ENCODE data around the gene NGEF. TPM values are rescaled to one million over a fixed set of nuclear protein-coding genes. Genes with fewer than 3 reads are reported as not detected.

Gene NGEF
- total RNA-seq, 1 experiment from 2014 or later = 71.3 TPM

GRCh38 chr2:232984451-232985207 is 28.4 kb downstream of the NGEF start:
- POLR2A ChIA-PET (ENCODE audit: unreplicated experiment) = no interaction called here
- Histone ChIP-seq H3K9ac (ENCODE audit: low read length) (no peak overlapping the region), H3K4me3 (ENCODE audit: low read length) (no peak overlapping the region), H3F3A (ENCODE audit: low read length, unreplicated experiment) (peaks cover 9% of the 10 kb centered on the region), H3K27me3 (ENCODE audit: low read length) (no peaks in the 10 kb centered on the region), H3K27ac (ENCODE audit: low read length) (no peak overlapping the region), H3K79me2 (ENCODE audit: low read length) (no peaks in the 10 kb centered on the region), H2AFZ (ENCODE audit: low read length) (no peak overlapping the region), H3K9me3 (ENCODE audit: low read length) (no peaks in the 10 kb centered on the region), H3K9me2 (replicated peaks; ENCODE audit: low read length) (no peaks in the 10 kb centered on the region), H4K20me1 (ENCODE audit: low read length) (no peaks in the 10 kb centered on the region), H3K4me2 (ENCODE audit: low read length) (no peak overlapping the region), H3K4me1 (ENCODE audit: insufficient read depth, low read length) (peaks cover 51% of the 10 kb centered on the region), H3K36me3 (ENCODE audit: low read depth, low read length) (no peaks in the 10 kb centered on the region)
- intact Hi-C loops (cut with micrococcal nuclease) = loop anchor here (5.0 kb wide), 1 partner anchor 57 kb away; no protein-coding TSS in a partner anchor
- ATAC-seq (no peak), DNase-seq (no peak)
- CTCF ChIA-PET = no interaction called here
- TF ChIP-seq CTCF (conservative IDR thresholded peaks at IDR 0.05; ENCODE audit: low read depth, low read length) (no peak), EZH2 (IDR thresholded peaks at IDR 0.05; ENCODE audit: low read length, unreplicated experiment) (no peak), EZH2phosphoT487 (IDR thresholded peaks at IDR 0.05; ENCODE audit: borderline replicate concordance, low read length) (no peak)
- BruUV-seq (replicated peaks) = no TSS peak

GRCh38 chr2:232983669-232984140 is 29.4 kb downstream of the NGEF start:
- Histone ChIP-seq H3K4me1 (ENCODE audit: insufficient read depth, low read length) (peaks cover 50% of the 10 kb centered on the region), H3K27me3 (ENCODE audit: low read length) (no peaks in the 10 kb centered on the region), H3K9ac (ENCODE audit: low read length) (no peak overlapping the region), H3K36me3 (ENCODE audit: low read depth, low read length) (no peaks in the 10 kb centered on the region), H3K9me2 (replicated peaks; ENCODE audit: low read length) (no peaks in the 10 kb centered on the region), H3K27ac (ENCODE audit: low read length) (no peak overlapping the region), H3K79me2 (ENCODE audit: low read length) (no peaks in the 10 kb centered on the region), H3F3A (ENCODE audit: low read length, unreplicated experiment) (peaks cover 9% of the 10 kb centered on the region), H3K4me2 (ENCODE audit: low read length) (no peak overlapping the region), H2AFZ (ENCODE audit: low read length) (no peak overlapping the region), H3K9me3 (ENCODE audit: low read length) (no peaks in the 10 kb centered on the region), H4K20me1 (ENCODE audit: low read length) (no peaks in the 10 kb centered on the region), H3K4me3 (ENCODE audit: low read length) (no peak overlapping the region)
- no peak for DNase-seq
- no TSS peak for BruUV-seq (replicated peaks)
- ATAC-seq = no peak
- POLR2A ChIA-PET (ENCODE audit: unreplicated experiment) = no interaction called here
- intact Hi-C loops (cut with micrococcal nuclease) = no loop called here
- CTCF ChIA-PET = no interaction called here
- no peak for TF ChIP-seq CTCF (conservative IDR thresholded peaks at IDR 0.05; ENCODE audit: low read depth, low read length)
- no peak for TF ChIP-seq EZH2 (IDR thresholded peaks at IDR 0.05; ENCODE audit: low read length, unreplicated experiment)
- TF ChIP-seq EZH2phosphoT487 (IDR thresholded peaks at IDR 0.05; ENCODE audit: borderline replicate concordance, low read length) = no peak
